UCSD-AML1 (cell line): ENCODE data around the gene IQCH.
"Not testable (repeated sequence)": the region's sequence is repeated elsewhere in the genome, so short reads cannot be mapped to it uniquely, and the experiment has no call there.

ENCODE experiments used
- DNase-seq: peaks from one replicate; lab custom pipeline; 2025; ENCODE audit not compliant: unreplicated experiment; lab: John Stamatoyannopoulos, UW

Gene IQCH

DNA sequence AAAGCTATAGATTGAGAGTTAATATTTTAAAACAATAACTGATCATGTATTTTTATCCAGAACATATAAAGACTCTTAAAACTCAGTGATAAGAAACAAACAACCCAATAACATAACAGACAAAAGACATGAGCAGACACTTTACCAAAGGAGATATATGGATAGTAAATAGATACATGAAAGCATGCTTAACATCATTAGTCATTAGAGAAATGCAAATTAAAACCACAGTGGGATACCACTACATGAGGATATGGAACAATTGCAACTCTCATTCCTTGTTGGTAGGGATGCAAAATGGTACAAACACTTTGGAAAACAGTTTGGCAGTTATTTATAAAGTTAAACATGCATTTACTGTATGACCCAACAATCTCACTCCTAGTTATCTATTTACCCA, 95.0 kb downstream of the IQCH start:
- DNase-seq = no peak

DNA sequence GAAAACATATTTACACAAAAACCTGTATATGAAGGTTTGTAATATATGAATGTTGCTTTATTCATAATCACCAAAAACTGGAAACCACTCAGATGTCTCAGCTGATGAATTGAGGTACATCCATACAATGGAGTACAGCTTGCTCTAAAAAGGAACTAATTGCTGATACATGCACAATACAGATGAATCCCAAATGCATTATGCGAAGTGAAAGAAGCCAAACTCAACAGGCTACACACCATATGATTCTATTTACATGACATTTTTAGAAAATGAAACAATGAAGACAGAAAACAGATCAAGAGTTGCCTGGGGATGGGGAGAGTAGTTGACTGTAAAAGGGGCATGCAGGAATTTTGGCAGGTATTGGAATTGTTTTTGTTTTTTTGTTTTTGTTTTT, 95.5 kb downstream of the IQCH start:
- DNase-seq = no peak

DNA sequence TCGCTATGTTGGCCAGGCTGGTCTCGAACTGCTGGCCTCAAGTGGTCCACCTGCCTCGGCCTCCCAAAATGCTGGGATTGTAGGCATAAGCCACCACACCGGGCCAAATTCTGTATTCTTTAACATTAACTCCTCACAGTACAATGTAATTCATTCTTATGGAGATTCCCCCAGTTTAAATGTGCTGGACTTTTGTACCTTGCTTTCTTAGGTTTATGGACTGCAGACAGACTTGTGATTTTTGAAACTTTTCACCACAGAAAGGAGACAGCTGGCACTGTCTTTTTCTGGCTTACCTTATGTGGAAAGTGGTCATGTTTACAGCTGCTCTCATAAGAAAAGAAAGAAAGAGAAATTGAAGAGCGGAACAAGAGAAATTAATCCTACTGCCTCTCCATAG, 103.8 kb downstream of the IQCH start:
- DNase-seq = no peak

DNA sequence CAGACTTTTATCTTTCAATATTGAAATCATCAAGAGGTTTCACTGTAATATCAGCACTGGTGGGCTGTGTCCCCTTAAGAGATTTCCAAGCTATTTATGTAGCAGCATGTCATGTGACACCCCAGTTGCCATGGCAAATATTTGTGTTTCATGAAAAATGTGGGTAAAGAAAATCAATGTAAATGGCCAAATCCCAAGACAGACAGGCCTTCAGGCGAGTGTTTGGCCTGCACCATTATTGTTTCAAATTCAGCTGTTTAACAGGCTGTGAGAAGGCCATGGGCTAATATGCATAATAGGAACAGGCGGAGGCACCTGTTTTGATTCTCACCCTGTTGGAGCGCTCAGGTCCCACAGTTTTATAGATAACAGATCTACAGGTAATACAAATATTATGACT, 104.2 kb downstream of the IQCH start:
- DNase-seq = no peak

DNA sequence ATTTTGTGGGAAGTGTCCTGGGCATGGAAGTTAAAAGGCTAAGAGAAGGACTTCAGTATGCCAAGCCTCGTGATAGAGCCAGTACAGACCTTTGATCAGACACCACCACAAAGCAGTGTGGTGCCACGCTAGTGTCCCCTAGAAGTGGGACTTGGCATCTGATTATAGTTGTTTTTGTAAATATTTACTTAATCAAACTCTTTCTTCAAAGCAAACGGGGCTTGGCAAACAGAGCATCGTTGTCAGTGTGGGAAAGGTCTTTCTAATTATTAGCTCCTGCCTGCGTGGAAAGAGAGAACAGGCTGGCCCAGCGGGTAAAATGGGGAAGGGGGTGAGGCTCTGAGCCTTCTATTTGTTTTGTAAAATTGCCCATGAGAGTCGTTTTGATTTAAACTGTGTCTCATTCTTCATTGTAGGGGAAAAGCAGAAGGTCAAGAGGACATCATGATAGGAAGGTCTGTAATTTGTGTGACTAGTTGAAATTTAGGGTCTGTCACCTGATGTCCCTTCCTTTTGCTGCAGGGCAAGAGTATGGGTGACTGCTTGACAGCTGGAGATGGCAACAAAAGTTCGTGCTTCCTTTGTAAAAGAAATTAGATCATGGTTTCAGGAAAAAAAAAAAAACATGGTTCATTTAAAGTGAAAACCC, 105.0 kb downstream of the IQCH start:
- no peak for DNase-seq

DNA sequence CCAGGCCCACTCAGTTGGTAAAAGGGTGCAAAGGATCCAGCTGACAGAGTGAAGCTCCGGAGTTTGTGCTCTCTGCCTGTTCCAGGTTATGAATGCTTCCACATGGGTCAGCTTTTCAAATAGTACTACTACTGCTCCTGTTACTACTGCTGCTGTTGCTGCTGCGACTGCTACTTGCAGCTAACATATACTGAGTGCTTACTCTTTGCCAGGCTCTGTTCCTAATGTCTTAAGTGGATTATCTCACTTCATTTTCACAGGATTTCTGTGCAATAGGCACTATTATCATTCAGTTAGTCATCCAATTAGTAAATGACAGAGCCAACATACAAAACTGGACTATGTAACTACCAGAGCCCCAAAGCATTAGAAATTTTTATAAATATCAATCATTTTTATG, 106.5 kb downstream of the IQCH start:
- DNase-seq = no peak

DNA sequence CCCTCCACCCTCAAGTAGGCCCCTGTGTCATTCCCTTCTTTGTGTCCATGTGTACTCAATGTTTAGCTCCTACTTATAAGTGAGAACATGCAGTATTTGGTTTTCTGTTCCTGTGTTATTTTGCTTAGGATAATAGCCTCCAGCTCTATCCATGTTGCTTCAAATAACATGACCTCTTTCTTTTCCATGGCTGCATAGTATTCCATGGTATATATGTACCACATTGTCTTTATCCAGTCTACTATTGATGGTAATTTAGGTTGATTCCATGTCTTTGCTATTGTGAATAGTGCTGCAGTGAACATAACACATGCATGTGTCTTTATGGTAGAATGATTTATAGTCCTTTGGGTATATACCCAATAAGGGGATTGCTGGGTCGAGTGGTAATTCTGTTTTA, 109.1 kb downstream of the IQCH start:
- DNase-seq = not testable (repeated sequence)

DNA sequence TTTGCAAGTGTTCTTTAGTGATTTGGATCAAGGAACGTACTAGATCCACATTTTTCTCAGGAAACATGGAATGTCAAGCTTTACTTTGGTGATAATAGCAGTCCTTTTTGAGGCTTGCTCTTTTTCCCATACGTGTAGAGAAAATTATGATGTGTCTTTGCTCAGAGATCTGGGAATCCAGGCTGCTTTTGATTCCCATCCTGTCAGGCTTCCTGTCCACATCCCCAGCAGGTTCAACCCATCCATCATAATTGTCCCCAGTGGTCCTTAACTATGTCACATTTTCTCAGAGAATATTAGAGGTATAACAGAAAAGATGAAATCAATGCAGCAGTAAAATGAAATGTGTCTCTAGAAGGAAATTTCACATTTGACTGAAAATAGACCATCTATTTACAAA, 111.4 kb downstream of the IQCH start:
- no peak for DNase-seq

DNA sequence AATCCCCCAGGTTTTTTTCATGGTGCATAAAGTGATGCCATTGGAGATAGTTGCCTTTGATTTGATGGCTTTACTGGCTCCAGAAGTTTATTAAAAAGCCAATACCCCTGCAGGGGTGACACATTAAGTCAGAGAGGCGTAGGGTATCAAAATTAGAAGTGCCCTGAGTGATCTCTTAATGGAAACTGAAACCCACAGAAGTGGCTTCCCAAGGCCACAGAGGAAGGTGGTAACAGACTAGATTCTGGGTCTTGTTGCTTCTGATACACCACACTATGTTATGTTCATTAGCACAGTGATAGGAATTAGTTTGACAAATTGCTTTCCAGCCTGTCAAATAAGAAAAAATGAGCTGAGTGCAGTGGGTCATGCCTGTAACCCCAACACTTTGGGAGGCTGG, 112.3 kb downstream of the IQCH start:
- DNase-seq = no peak

DNA sequence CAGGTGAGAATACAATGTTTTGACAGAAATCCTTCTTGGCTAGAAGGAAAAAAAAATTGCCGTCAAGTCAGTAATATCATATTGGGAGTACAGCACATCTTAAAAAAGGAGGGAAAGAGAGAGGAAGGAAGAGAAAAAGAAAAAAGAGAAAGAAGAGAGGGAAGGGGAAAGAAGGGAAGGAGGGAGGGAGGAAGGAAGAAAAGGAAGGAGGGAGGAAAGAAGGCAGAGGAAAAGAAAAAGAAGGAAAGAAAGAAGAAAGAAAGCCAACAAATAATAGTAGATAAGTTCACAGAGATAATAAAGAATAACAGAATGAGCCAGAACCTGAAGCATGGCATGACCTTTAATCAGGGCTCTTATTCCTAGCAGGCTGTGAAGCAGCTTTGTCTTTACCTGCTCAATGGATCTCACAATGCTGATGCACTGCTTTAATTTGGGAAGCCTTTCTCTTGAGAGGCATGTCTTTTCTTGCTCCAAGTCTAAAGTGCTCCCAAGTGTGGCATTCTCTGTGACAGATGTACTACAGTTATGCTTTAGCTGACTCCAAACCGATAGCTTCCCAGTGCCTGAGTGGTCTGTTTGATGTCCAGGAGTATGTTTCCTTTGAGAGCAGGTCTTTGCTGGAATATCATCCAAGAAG, 114.9 kb downstream of the IQCH start:
- DNase-seq = no peak

DNA sequence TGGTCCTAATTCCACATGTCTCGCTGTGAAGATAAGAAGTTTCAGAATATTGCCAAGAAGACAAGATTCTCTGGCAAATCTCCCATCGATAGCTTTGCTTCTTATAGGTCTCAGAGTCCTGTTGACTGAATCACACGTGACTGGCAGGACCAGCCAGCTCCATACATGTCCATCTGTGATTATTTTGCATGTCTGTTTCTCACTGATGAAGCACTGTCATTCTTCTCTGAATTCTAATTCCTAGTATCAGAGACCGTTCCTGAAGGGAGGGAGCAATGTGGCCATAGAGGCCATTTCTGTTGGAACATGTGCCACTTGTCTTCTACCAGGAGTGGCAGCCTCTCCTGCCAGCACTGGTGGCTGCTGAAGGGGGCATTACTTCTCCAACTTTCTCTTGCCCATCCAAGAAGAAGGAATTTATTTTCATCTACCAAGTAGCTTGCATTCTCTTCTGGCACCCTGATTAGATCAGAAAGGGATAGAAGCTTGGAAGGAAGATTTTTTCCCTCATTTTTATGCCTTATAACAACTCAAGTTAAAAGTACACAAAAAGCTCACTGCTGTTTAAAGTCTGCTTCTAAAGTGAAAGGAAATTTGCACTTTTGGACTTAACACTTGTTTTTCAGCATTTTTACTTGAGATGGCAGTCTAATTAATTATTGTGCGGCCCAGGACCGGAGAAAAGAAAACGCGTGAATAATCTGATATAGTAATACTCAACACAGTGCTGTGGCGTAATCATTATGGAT, 115.8 kb downstream of the IQCH start:
- DNase-seq = no peak

DNA sequence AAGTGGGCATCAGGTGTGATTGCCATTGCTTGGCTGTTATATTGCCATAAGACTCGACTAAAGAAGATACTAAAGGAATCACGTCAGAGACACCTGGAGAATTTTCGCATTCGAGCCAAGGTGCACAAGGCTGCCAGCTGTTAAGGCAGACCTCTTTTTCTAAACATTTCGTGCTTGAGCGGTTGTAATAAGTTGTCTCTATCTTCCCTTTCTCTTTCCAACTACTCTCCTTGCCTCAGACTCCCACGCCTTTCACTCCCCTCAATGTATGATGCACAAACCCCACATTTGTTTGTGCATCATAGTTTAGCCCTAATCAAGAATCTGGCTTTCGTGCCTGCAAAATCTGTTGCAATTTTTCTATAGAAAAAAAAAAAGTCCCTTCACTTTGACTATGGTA, 118.0 kb downstream of the IQCH start:
- DNase-seq = no peak

DNA sequence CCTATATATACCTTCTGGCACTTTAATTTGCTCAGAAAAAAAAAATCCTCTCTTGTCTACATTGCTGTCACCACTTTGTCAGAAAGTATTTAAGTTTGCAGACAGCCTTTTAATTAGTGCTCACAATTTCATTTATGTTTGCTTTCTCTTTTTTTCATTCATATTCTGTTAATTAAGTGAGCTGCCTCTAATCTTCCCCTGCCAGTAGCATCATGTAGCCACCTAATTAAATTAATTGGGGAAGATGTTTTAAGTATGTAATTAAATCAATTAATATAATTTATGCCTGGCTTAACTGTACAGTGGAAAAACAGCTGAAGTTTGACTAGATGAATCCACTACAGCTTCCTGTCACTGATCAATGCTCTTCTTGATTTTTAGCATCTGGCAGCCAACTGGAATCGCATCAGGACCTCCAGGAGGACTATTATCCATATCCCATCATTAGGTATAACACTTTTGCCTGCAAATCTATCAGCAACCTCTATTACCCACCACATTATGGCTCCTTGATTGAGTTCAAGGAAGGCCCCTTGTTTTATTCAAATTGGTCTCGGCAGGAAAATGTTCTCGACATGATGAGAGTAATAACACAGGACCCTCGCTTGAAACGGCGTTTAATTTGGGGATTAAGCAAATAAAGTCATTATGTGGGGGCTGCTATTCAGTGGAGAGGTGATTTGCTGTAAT, 118.5 kb downstream of the IQCH start:
- DNase-seq = no peak

DNA sequence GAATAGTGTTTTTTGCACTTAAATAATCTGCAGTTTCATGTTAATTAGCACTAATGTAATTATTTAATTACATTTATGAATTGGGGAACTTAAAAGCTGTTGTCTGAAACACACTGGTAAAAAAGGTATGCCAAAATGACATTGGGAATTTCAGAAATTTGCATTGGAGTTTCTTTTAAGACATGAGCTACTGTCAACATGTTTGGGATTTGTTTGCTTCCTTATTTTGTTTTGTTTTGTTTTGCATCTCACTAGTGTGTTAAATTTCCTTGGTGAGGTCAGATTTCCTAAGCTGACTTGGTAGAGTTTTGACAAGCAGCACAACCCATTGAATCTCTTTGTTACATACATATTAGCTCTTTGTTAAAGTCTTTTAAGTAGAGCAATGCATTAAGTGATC, 119.4 kb downstream of the IQCH start:
- DNase-seq = no peak

DNA sequence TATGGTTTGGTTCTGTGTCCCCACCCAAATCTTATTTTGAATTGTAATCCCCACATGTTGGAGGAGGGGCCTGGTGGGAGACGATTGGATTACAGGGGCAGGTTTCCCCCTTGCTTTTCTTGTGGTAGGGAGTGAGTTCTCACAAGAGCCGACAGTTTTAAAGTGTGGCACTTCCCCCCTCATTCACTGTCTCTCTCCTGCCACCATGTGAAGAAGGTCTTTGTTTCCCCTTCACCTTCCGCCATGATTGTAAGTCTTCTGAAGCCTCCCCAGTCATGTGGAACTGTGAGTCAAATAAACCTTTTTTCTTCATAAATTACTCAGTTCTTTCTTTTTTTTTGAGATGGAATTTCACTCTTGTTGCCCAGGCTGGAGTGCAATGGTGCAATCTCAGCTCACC, 124.9 kb downstream of the IQCH start:
- no peak for DNase-seq

DNA sequence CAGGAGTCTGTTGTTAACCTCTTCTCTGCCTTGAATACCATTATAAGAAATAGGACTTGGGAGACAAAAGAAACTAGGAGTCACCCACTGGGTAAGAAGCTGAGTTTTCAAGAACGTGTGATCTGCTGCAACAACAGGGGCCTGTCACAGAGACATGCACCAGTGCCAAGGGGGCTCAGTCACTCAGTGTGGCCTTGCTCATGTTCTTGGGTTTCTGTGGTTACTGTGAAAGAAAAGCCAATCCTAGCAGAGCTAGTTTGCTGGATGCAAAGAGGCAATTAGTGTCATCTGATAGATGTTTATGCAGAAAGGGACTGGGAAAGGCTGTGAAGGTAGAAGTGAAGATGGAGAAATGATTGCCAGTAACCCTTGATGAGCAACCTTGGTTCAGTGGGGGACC, 126.3 kb downstream of the IQCH start:
- DNase-seq = no peak

DNA sequence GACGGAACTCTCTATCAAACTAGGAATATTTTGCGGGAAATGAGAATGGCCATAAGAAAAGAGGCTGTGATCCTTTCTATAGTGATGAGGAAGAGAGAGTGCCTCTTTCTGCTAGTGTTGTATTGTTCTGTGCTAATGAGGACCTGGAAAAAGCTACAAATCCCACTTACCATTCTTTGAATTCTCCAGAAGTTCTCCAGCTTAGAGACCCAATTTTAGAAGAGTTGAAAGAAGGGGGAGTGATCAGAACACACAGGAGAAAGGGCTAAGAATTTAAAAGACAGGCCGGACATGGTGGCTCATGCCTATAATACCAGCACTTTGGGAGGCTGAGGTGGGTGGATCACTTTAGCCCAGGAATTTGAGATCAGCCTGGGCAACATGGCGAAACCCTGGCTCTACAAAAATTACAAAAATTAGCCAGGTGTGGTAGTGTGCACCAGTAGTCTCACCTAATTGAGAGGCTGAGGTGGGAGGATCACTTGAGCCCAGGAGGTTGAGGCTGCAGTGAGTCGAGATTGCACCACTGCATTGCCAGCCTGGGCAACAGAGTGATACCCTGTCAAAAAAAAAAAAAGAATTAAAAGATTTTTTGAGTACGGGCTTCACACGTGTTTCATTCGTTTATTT, 126.9 kb downstream of the IQCH start:
- no peak for DNase-seq

DNA sequence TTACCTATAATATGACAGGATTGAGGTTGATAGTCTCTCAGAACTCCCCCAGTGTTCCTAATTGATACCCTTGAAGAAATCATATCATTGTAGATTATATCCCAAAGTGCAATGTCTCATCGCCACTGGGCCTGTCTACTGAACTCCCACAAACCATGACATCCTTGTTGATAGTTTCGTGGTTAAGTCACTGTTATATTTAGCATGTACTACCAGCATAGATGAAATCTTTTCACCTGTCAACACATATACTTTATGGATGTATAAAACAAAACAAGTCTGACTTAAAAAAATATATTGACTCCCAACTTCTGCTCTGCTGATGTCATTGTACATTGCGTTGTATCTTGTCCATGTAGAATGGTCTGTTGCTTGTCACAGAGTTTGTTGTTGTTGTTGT, 128.1 kb downstream of the IQCH start:
- DNase-seq = no peak

DNA sequence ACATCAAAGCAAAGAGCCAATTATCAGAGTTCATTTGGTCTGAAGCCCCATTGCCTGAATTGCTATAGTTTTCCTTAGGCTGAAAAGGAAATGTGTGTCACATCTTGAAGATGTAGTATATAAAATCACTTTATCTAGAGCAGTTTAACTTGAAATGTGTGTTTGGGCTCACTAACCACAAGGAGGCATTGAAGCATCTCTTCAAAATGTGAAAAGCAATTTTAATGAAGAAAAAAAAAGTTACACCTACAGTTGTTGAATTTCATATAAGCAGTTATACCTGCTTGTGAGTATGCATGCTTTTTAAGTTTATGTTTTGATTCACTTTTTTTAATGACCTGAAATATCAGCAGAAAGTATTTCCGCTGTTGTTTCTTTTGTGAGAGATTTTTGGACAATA, 129.3 kb downstream of the IQCH start:
- DNase-seq = no peak

DNA sequence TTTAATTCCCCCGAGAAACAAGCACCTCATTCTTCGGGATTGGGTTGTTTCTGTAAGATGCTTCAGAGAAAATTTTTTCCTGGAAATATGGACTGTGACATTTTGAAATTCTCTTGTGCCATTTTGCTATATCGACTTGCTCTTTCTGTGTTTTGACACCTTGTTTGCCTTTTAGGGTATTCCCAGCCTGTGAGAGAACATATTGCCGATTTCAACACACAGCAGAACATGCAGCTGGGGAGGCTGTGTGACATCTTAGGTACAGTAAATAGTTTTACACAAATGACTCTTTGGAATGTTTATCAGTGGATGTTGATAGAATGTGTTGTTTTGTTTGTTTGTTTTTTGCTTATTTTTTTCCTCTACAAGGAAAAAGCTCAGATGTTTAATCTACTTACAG, 130.2 kb downstream of the IQCH start:
- no peak for DNase-seq

DNA sequence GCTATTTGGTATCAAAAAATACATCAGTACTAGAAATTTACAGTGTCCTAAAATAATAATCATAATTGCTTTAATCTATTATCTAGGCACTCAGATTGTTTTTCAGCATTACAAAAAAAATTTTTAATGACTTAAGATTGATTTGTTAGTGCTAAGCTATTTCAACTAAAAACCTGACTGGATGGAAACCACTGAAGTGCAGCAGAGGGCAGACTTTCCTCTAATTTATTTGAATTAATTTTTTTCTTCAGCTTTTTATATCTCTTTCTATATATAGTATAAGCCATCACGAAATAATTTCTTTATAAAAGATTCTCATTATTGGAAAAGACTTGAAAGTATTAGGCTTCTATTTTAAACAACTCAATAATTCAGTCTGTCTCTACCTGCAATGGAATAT, 131.4 kb downstream of the IQCH start:
- DNase-seq = no peak

DNA sequence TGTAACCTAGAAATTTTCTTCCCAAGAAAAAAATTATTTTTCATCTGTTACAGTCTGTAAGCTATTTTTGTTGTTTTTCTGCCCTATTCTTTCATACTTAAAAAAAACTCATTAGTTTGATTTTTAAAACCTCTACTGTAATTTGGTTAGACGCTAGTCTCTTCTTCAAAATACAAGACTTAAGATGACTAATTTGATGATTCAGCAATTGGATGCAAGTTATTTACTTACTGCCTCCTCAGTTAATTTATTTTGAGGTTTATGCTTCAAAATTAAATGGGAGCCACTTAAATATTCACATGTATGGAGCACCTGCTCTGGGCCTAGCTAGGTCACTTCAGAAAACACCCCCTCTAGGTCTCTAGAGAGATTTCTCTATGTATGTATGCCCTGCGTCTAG, 132.4 kb downstream of the IQCH start:
- no peak for DNase-seq
